NCI-H748 treated with DMSO at 0.1 percent for 48 hours (cell line): Measurements from ENCODE around the gene DDX53.

Source experiments
- DNase-seq: peaks from one replicate; lab custom pipeline; 2025; lab: John Stamatoyannopoulos, UW

DDX53 gene

GRCh38 chrX:22999696-23000223, at the start of gene DDX53:
DDX53 (plus strand) TSS chrX:22999960; CDS start chrX:23000058, 98 bp downstream.
- no peak for DNase-seq

GRCh38 chrX:22950269-22951266, 49.2 kb upstream of the DDX53 start:
- DNase-seq: no peak

- DNase-seq: no peak
Observed at GRCh38 chrX:22952010-22952409, 47.8 kb upstream of the DDX53 start.

GRCh38 chrX:22958250-22958649, 41.5 kb upstream of the DDX53 start:
- DNase-seq: no peak

- DNase-seq: no peak
Observed at GRCh38 chrX:22959204-22959920, 40.4 kb upstream of the DDX53 start.

GRCh38 chrX:22963196-22963595, 36.6 kb upstream of the DDX53 start:
- DNase-seq: no peak

GRCh38 chrX:22968494-22968893, 31.3 kb upstream of the DDX53 start:
- DNase-seq: no peak

- DNase-seq: no peak
Observed at GRCh38 chrX:22969411-22969810, 30.3 kb upstream of the DDX53 start.

GRCh38 chrX:22970861-22971260, 28.9 kb upstream of the DDX53 start:
- DNase-seq: no peak

- DNase-seq: no peak
Observed at GRCh38 chrX:22974616-22975015, 25.1 kb upstream of the DDX53 start.

- DNase-seq: peak; percentile 5
Observed at GRCh38 chrX:22975786-22976185, 24.0 kb upstream of the DDX53 start.

- no peak for DNase-seq
Observed at GRCh38 chrX:22985958-22986357, 13.8 kb upstream of the DDX53 start.

- no peak for DNase-seq
Observed at GRCh38 chrX:22987452-22987851, 12.3 kb upstream of the DDX53 start.

GRCh38 chrX:23003116-23003515, 3.4 kb downstream of the DDX53 start:
- no peak for DNase-seq

- DNase-seq: peak; percentile 5
Observed at GRCh38 chrX:23008431-23009099, 8.8 kb downstream of the DDX53 start.

- DNase-seq: no peak
Observed at GRCh38 chrX:23012162-23012561, 12.4 kb downstream of the DDX53 start.

GRCh38 chrX:23012636-23013035, 12.9 kb downstream of the DDX53 start:
- DNase-seq: no peak

- DNase-seq: no peak
Observed at GRCh38 chrX:23013366-23013765, 13.6 kb downstream of the DDX53 start.

- DNase-seq: no peak
Observed at GRCh38 chrX:23031600-23031999, 31.8 kb downstream of the DDX53 start.

GRCh38 chrX:23035493-23035892, 35.7 kb downstream of the DDX53 start:
- no peak for DNase-seq

- DNase-seq: no peak
Observed at GRCh38 chrX:23046443-23046842, 46.7 kb downstream of the DDX53 start.
